Coronary artery (tissue), 2 donors: ENCODE measurements around the gene ATP5IF1.
A peak's percentile ranks its signal among the peaks of the same experiment; 100 is the strongest.

Experiments used
- DNase-seq: peaks from one replicate; pipeline ENCODE4 v3.0.0-alpha.2; 2017; ENCODE audit warnings: low spot score
- H3K27ac ChIP-seq, 2 donors: fragments of 200-600 bp; sonication (generic); one replicate each; pipeline ENCODE4 v1.5.1; 2016 to 2019
- H3K4me3 ChIP-seq: fragments of 200-600 bp; sonication (generic); 2 replicates; pipeline ENCODE4 v1.5.1; 2016; ENCODE audit warnings: mild to moderate bottlenecking, moderate library complexity
- CTCF ChIP-seq: fragments of 200-600 bp; sonication (generic); IDR thresholded peaks from one replicate; pipeline ENCODE4 v1.5.1; 2019; ENCODE audit warnings: antibody characterized with exemption

The ATP5IF1 gene

GRCh38 chr1:28239004-28239403 lies 3.1 kb downstream of the ATP5IF1 start:
- H3K27ac ChIP-seq, result no peak overlapping the region
- H3K4me3 ChIP-seq, result no peak overlapping the region
- DNase-seq, result no peak
- no peak for TF ChIP-seq CTCF

GRCh38 chr1:28240024-28240423 lies 4.1 kb downstream of the ATP5IF1 start:
- no peak for DNase-seq
- Histone ChIP-seq H3K4me3 (no peak overlapping the region), H3K27ac (no peak overlapping the region)
- TF ChIP-seq CTCF, result no peak

- DNase-seq, result no peak
Measured at GRCh38 chr1:28241638-28242241, 5.8 kb downstream of the ATP5IF1 start.

GRCh38 chr1:28243685-28244311 lies 7.9 kb downstream of the ATP5IF1 start:
- DNase-seq, result no peak
- Histone ChIP-seq H3K4me3 (no peak overlapping the region), H3K27ac (no peak overlapping the region)
- TF ChIP-seq CTCF, result no peak

More at GRCh38 chr1:28241638-28242241, 5.8 kb downstream of the ATP5IF1 start:
- H3K4me3 ChIP-seq, result no peak overlapping the region
- H3K27ac ChIP-seq, result no peak overlapping the region
- no peak for TF ChIP-seq CTCF

GRCh38 chr1:28244549-28245251 lies 8.8 kb downstream of the ATP5IF1 start:
- TF ChIP-seq CTCF, result no peak
- DNase-seq, result no peak
- Histone ChIP-seq H3K4me3 (no peak overlapping the region), H3K27ac (no peak overlapping the region)

GRCh38 chr1:28246427-28246832 lies 10.5 kb downstream of the ATP5IF1 start:
- no peak for TF ChIP-seq CTCF
- DNase-seq, result no peak
- H3K27ac ChIP-seq, result peak overlapping the region in 1 of 2 donors; percentile 49
- peak overlapping the region; percentile 66 for H3K4me3 ChIP-seq
